ENCODE measurements around the gene PRKAG2. TPM values are rescaled to one million over a fixed set of nuclear protein-coding genes. Genes with fewer than 3 reads are reported as not detected.

Gene PRKAG2
- polyA plus RNA-seq, 1 of the 3 experiments (the other 2 are of a cell fraction): 51.6 TPM

DNA sequence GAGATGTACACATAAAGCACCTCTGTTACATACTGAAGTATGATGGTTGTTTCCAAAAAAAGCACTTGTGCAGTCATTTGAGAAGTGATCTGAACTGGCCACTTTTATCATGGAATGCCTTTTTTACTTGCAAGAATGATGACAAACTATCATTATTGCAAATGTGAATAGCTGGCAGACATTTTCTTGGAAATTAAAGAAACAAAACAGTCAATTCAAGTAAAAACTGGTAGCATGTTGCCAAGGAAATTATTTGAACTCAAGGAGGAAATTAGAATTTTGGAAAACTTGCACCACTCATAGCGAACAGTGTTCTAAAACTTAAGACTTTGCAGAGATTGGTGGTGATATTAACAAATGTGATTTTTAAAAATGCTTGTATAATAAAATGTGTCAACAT is 363.8 kb downstream of the PRKAG2 start:
- no peaks in the 10 kb centered on the region for H3K9me2 ChIP-seq
- POLR2A ChIA-PET: no interaction called here
- H3K9ac ChIP-seq: no peak overlapping the region
- WGBS (ENCODE audit: low lambda C conversion rate): 100% methylated on average over 1 of the region's 1 CpG
- H4K20me1 ChIP-seq (ENCODE audit: insufficient read depth): peaks cover 100% of the 10 kb centered on the region
- no peak overlapping the region for H3K27ac ChIP-seq (ENCODE audit: low read depth in 2 of 2, low read length in 1 of 2)
- no peak overlapping the region for H3K4me3 ChIP-seq (ENCODE audit: low read depth in 2 of 2, low read length in 1 of 2)
- no peak overlapping the region for H3K4me2 ChIP-seq
- H3K27me3 ChIP-seq (ENCODE audit: insufficient read depth): no peaks in the 10 kb centered on the region
- no peaks in the 10 kb centered on the region for H3K9me3 ChIP-seq
- no peaks in the 10 kb centered on the region for H3K36me3 ChIP-seq (replicated peaks in 1 of 2; ENCODE audit: control insufficient read depth in 1 of 2, insufficient read depth in 2 of 2, low read length in 1 of 2)
- no peak for DNase-seq
- peaks cover 100% of the 10 kb centered on the region for H3K79me2 ChIP-seq (ENCODE audit: insufficient read depth)
- TF ChIP-seq FOXJ3 (CRISPR knock-in tag; IDR thresholded peaks at IDR 0.05): no peak
- TF ChIP-seq MEF2A (IDR thresholded peaks at IDR 0.05; ENCODE audit: borderline replicate concordance, low read depth): no peak
- no peak for TF ChIP-seq POLR2AphosphoS5 (IDR thresholded peaks at IDR 0.05; ENCODE audit: low read depth, low read length)
- TF ChIP-seq, protein P1, sequence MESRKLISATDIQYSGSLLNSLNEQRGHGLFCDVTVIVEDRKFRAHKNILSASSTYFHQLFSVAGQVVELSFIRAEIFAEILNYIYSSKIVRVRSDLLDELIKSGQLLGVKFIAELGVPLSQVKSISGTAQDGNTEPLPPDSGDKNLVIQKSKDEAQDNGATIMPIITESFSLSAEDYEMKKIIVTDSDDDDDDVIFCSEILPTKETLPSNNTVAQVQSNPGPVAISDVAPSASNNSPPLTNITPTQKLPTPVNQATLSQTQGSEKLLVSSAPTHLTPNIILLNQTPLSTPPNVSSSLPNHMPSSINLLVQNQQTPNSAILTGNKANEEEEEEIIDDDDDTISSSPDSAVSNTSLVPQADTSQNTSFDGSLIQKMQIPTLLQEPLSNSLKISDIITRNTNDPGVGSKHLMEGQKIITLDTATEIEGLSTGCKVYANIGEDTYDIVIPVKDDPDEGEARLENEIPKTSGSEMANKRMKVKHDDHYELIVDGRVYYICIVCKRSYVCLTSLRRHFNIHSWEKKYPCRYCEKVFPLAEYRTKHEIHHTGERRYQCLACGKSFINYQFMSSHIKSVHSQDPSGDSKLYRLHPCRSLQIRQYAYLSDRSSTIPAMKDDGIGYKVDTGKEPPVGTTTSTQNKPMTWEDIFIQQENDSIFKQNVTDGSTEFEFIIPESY (IDR thresholded peaks at IDR 0.05; ENCODE audit: borderline replicate concordance, low read depth): no peak
- no peak for TF ChIP-seq YY1 (IDR thresholded peaks at IDR 0.05; ENCODE audit: low read depth)
- TF ChIP-seq NFIC (IDR thresholded peaks at IDR 0.05; ENCODE audit: borderline replicate concordance): no peak
- no peak for TF ChIP-seq FOXM1 (IDR thresholded peaks at IDR 0.05; ENCODE audit: low read depth)
- no peak for TF ChIP-seq SIN3A (IDR thresholded peaks at IDR 0.05; ENCODE audit: borderline replicate concordance, low read depth, low read length)
- TF ChIP-seq, protein P2, sequence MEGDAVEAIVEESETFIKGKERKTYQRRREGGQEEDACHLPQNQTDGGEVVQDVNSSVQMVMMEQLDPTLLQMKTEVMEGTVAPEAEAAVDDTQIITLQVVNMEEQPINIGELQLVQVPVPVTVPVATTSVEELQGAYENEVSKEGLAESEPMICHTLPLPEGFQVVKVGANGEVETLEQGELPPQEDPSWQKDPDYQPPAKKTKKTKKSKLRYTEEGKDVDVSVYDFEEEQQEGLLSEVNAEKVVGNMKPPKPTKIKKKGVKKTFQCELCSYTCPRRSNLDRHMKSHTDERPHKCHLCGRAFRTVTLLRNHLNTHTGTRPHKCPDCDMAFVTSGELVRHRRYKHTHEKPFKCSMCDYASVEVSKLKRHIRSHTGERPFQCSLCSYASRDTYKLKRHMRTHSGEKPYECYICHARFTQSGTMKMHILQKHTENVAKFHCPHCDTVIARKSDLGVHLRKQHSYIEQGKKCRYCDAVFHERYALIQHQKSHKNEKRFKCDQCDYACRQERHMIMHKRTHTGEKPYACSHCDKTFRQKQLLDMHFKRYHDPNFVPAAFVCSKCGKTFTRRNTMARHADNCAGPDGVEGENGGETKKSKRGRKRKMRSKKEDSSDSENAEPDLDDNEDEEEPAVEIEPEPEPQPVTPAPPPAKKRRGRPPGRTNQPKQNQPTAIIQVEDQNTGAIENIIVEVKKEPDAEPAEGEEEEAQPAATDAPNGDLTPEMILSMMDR (IDR thresholded peaks at IDR 0.05): no peak
- TF ChIP-seq, protein P3, sequence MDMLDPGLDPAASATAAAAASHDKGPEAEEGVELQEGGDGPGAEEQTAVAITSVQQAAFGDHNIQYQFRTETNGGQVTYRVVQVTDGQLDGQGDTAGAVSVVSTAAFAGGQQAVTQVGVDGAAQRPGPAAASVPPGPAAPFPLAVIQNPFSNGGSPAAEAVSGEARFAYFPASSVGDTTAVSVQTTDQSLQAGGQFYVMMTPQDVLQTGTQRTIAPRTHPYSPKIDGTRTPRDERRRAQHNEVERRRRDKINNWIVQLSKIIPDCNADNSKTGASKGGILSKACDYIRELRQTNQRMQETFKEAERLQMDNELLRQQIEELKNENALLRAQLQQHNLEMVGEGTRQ (IDR thresholded peaks at IDR 0.05; ENCODE audit: borderline replicate concordance, low read depth, low read length): no peak
- TF ChIP-seq, protein P4, sequence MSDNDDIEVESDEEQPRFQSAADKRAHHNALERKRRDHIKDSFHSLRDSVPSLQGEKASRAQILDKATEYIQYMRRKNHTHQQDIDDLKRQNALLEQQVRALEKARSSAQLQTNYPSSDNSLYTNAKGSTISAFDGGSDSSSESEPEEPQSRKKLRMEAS (IDR thresholded peaks at IDR 0.05; ENCODE audit: low read depth): no peak
- TF ChIP-seq TAF1 (IDR thresholded peaks at IDR 0.05; ENCODE audit: borderline replicate concordance, low read depth, low read length): no peak
- no peaks in the 10 kb centered on the region for H3F3A ChIP-seq (replicated peaks; ENCODE audit: insufficient read depth)
- peaks cover 5 to 15% of the 10 kb centered on the region in 2 experiments; a peak in 3 of 4 replicates for H3K4me1 ChIP-seq (ENCODE audit: control insufficient read depth in 1 of 2, insufficient read depth in 2 of 2, low read depth in 1 of 2, low read length in 1 of 2)
- CTCF ChIA-PET: interaction anchor here (0.8 to 1.5 kb wide), 3 partner anchors 45 to 145 kb away, joined by 3 read pairs; no protein-coding TSS in a partner anchor
- H2AFZ ChIP-seq (ENCODE audit: low read depth): no peak overlapping the region

DNA sequence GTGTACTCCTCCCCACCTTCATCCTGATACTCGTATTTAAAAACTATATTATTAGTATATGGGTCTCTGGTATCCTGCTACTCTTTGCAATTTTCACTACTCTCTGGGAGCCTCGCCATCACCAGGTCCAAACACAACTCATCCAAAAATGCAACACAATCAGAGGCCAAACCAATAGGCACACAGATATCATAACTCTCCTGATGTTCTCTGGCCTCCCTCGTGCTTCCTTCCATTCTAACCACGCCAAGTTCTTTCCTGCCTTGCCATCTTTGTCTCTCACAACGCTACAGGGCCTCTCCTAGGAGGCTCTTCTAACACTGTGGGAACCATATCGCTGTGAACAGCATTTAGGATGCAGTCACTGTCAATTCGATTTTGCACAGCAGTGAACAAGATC is 364.6 kb downstream of the PRKAG2 start:
- no peak for DNase-seq
- Histone ChIP-seq H3K27ac (ENCODE audit: low read depth in 2 of 2, low read length in 1 of 2) (no peak overlapping the region), H3K9ac (no peak overlapping the region), H3K4me3 (ENCODE audit: low read depth in 2 of 2, low read length in 1 of 2) (no peak overlapping the region), H3K79me2 (ENCODE audit: insufficient read depth) (peaks cover 100% of the 10 kb centered on the region), H3K9me3 (no peaks in the 10 kb centered on the region), H3K36me3 (replicated peaks in 1 of 2; ENCODE audit: control insufficient read depth in 1 of 2, insufficient read depth in 2 of 2, low read length in 1 of 2) (no peaks in the 10 kb centered on the region), H3K9me2 (no peaks in the 10 kb centered on the region), H3F3A (replicated peaks; ENCODE audit: insufficient read depth) (peaks cover 4% of the 10 kb centered on the region), H2AFZ (ENCODE audit: low read depth) (no peak overlapping the region), H3K27me3 (ENCODE audit: insufficient read depth) (no peaks in the 10 kb centered on the region), H3K4me1 (ENCODE audit: control insufficient read depth in 1 of 2, insufficient read depth in 2 of 2, low read depth in 1 of 2, low read length in 1 of 2) (peaks cover 7% of the 10 kb centered on the region in 2 experiments; a peak in 3 of 4 replicates), H4K20me1 (ENCODE audit: insufficient read depth) (peaks cover 100% of the 10 kb centered on the region), H3K4me2 (no peak overlapping the region)
- 78% methylated on average over 7 of the region's 7 CpGs for WGBS (ENCODE audit: low lambda C conversion rate)
- ChIA-PET POLR2A (no interaction called here), CTCF (interaction anchor here (0.8 to 1.5 kb wide), 2 partner anchors 44 to 108 kb away, joined by 3 read pairs; no protein-coding TSS in a partner anchor)
- no peak for TF ChIP-seq EZH2phosphoT487 (IDR thresholded peaks at IDR 0.05; ENCODE audit: borderline replicate concordance, low read depth)
- TF ChIP-seq RCOR1 (IDR thresholded peaks at IDR 0.05; ENCODE audit: low read length): no peak
- TF ChIP-seq JUND (IDR thresholded peaks at IDR 0.05): no peak
- TF ChIP-seq MXI1 (IDR thresholded peaks at IDR 0.05; ENCODE audit: low read depth, low read length): no peak
- TF ChIP-seq, protein P5, sequence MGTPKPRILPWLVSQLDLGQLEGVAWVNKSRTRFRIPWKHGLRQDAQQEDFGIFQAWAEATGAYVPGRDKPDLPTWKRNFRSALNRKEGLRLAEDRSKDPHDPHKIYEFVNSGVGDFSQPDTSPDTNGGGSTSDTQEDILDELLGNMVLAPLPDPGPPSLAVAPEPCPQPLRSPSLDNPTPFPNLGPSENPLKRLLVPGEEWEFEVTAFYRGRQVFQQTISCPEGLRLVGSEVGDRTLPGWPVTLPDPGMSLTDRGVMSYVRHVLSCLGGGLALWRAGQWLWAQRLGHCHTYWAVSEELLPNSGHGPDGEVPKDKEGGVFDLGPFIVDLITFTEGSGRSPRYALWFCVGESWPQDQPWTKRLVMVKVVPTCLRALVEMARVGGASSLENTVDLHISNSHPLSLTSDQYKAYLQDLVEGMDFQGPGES (IDR thresholded peaks at IDR 0.05; ENCODE audit: low read depth, low read length): no peak
- no peak for TF ChIP-seq POLR2AphosphoS5 (IDR thresholded peaks at IDR 0.05; ENCODE audit: low read depth, low read length)
- TF ChIP-seq, protein P6, sequence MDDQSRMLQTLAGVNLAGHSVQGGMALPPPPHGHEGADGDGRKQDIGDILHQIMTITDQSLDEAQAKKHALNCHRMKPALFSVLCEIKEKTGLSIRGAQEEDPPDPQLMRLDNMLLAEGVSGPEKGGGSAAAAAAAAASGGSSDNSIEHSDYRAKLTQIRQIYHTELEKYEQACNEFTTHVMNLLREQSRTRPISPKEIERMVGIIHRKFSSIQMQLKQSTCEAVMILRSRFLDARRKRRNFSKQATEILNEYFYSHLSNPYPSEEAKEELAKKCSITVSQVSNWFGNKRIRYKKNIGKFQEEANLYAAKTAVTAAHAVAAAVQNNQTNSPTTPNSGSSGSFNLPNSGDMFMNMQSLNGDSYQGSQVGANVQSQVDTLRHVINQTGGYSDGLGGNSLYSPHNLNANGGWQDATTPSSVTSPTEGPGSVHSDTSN (IDR thresholded peaks at IDR 0.05): no peak
- TF ChIP-seq GABPA (IDR thresholded peaks at IDR 0.05; ENCODE audit: low read depth): no peak
- no peak for TF ChIP-seq YY1 (IDR thresholded peaks at IDR 0.05; ENCODE audit: low read depth)
- TF ChIP-seq TAF1 (IDR thresholded peaks at IDR 0.05; ENCODE audit: borderline replicate concordance, low read depth, low read length): no peak
- no peak for TF ChIP-seq GATA2 (CRISPR knock-in tag; IDR thresholded peaks at IDR 0.05)
- no peak for TF ChIP-seq TEAD4 (IDR thresholded peaks at IDR 0.05; ENCODE audit: borderline replicate concordance, insufficient read depth)
